NT2/D1 (cell line): ENCODE measurements around the gene PLCB1.

Source experiments
- SUZ12 ChIP-seq: IDR thresholded peaks from 2 replicates; pipeline ENCODE4 v1.6.1; 2011; ENCODE audit not compliant: insufficient read length, insufficient read depth; ENCODE audit errors: extremely low read depth
- YY1 ChIP-seq: IDR thresholded peaks from 2 replicates; pipeline ENCODE4 v1.6.1; 2011; ENCODE audit not compliant: insufficient read length, insufficient read depth
- ZNF274 ChIP-seq: IDR thresholded peaks from 2 replicates; pipeline ENCODE4 v1.6.1; 2011; ENCODE audit warnings: mild to moderate bottlenecking, low read depth, low read length

DNA sequence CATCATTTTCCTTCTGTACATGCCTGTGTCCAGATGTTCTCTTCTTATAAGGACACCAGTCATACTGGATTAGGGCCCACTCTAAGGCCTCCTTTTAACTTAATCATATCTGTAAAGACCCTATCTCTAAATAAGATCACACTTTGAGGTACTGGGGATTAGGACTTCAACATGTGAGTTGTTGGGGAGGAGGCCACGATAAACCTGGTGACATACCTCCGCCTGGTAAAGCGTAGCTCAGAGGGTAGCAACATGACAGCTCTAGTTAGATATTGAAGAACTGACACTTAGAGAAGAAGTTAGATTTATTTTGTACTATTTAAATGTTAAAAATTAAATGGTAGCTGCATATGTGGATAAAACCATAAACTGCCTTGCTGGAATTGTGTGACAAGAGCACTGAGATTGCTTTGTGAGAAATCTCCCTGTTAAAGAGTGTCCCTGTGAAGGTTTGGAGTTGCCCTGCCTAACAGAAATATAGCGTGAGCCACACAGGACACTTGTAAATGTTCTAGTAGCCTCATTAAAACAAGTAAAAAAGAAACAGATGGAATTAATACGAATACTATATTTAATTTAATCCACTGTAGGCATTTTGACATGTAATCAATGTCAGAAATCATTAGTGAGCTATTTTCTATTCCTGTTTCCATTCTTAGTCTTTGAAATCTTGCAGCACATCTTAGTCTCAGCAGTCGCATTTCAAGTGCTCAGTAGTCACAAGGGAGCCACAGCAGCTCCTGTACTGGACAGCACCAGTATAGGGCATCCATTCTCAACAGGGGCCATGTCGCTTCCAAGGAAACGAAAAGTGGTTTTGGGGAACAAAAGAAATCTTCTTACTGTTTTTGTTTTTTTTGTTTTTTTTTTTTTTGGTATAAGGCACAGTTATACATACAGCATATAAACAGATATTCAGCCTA lies 13.4 kb downstream of the PLCB1 start:
- TF ChIP-seq SUZ12 (no peak), YY1 (no peak), ZNF274 (no peak)
